T follicular helper cell (primary cell): ENCODE data around the gene CLIP2.
"Not testable (repeated sequence)": the region's sequence is repeated elsewhere in the genome, so short reads cannot be mapped to it uniquely, and the experiment has no call there.

Source experiments
- DNase-seq: peaks from one replicate; pipeline ENCODE4 v3.0.0-alpha.2; 2020; ENCODE audit warnings: low read depth

Gene CLIP2

GRCh38 chr7:74430961-74431466 is 141.8 kb downstream of the CLIP2 start:
- no peak for DNase-seq

DNA sequence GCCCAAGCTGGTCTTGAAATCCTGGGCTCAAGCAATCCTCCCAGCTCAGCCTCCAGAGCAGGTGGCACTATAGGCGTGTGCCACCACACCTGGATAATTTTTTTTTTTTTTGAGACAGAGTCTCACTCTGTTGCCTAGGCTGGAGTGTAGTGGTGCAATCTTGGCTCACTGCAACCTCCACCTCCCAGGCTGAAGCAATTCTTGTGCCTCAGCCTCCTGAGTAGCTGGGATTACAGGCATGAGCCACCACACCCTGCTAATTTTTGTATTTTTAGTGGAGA is 148.0 kb downstream of the CLIP2 start:
- DNase-seq = not testable (repeated sequence)

DNA sequence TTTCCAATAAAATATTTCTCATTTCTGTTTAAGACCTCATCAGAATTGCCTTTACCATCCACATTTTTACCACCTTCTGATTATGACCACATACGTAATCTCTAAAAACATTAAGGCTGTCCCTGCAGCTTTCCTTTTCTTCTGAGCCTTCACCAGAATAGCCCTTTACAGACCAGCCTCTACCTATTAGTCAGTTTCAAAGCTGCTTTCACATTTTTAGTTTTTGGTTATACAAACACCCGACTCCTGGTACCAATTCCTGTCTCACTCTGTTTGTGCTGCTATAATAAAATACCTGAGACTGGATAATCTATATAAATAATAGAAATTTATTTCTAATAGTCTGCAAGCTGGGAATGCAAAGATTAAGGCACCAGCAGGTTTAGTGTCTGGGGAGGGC is 149.1 kb downstream of the CLIP2 start:
- no peak for DNase-seq

- DNase-seq = no peak
These were observed 150.3 kb downstream of the CLIP2 start for GRCh38 chr7:74439541-74439940.

DNA sequence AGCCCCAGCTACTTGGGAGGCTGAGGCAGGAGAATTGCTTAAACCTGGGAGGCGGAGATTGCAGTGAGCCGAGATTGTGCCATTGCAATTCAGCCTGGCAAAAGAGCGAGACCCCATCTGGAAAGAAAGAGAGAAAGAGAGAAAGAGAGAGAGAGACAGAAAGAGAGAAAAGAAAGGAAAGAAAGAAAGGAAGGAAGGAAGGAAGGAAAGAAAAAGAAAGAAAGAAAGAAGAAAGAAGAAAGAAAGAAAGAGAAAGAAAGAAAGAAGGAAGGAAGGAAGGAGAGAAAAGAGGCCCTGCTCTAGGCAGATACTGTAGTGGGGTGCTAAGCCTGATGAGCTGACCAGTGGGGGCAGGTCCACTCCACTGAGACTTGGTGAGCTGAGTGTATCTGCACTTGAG is 150.9 kb downstream of the CLIP2 start:
- DNase-seq = not testable (repeated sequence)

DNA sequence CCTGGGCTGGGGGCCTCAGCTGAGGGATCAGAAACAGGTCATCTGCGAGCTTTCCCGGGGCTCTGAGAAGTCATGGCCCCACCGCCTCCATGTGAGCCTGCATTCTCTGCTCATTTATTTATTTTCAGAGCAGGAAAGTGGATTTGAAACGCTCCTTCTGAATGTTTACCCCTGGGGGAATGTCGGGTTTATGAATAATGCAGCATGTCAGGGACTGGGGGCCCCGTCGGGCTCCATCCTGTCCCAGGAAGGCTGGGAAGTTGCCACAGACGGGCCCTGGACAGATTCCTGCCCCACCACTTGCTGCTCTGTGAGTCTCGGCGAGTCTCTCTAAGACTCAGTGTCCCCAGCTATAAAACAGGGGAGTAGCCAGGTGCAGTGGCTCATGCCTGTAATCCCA is 152.6 kb downstream of the CLIP2 start:
- no peak for DNase-seq

GRCh38 chr7:74443543-74444247 is 154.5 kb downstream of the CLIP2 start:
- no peak for DNase-seq

- no peak for DNase-seq
These were observed 159.9 kb downstream of the CLIP2 start for GRCh38 chr7:74449144-74449543.

DNA sequence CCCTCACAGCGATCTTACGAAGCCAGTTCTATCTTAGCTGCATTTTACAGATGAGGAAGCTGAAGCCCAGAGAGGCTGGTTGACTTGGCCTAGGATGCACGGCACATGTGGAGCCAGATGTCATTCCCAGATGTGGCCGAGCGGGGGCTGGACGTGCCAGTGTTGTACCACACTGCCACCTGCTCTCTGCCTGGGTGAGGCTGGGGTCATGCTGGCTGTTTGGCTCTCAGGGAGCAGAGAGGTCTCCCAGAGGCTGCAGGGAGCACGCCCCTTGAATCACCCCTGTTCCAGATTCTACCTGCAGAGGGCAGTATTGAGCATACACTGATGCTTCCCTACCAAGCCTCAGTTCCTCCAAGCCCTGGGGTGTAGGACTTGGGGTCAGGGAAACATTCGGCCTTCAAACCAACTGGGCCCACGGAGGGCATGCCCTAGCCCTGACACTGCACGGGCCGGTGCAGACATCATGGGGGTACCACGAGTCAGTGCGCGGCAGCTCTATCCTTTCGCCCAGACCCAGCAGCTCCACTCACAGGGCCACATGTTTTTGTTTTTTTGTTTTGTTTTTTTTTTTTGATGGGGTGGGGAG is 160.7 kb downstream of the CLIP2 start:
- DNase-seq = peak; percentile 54

- DNase-seq = no peak
These were observed 163.6 kb downstream of the CLIP2 start for GRCh38 chr7:74452748-74453321.

- DNase-seq = peak; percentile 40
These were observed 164.3 kb downstream of the CLIP2 start, which contains the start of gene GTF2IRD1 for GRCh38 chr7:74453322-74454011. TSS of gene GTF2IRD1 (plus strand) at chr7:74453906. CDS start at chr7:74508081, 54,175 bp downstream.

- no peak for DNase-seq
These were observed 165.1 kb downstream of the CLIP2 start for GRCh38 chr7:74454021-74454924.

GRCh38 chr7:74454925-74455288 is 165.7 kb downstream of the CLIP2 start:
- no peak for DNase-seq

DNA sequence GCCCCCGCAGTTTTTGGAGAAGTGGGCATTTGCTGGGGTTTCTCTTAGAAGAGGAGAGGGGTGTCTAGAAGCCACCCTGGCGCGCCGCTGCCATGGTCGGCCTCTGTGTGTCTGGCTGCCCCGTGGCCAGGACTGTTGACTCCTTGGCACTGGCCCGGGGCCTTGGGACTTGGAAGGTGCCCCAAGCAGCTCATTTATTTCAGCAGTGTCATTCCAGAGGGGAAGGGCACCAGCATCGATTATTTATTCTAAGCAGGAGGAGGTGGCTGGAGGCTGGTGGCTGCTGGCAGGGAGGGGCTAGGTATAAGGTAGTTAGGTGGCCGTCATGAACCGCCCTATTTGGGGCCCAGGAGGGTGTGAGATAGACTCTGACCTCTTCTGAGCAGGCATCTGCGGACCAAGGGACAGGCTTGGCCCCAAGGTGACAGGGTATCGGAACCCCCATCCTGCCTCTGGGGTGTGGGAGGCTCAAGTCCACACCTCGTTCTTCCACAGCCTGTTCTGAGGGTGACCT is 166.1 kb downstream of the CLIP2 start:
- no peak for DNase-seq
